ENCODE measurements around the gene MTUS2. TPM values are rescaled to one million over a fixed set of nuclear protein-coding genes. Genes with fewer than 3 reads are reported as not detected.

MTUS2 gene
- total RNA-seq, 2 donors from 2014 or later: not detected

GRCh38 chr13:29534083-29534482 is 713.9 kb downstream of the MTUS2 start:
- DNase-seq (ENCODE audit: low spot score in 2 of 2): no peak

GRCh38 chr13:29535663-29536655 is 715.8 kb downstream of the MTUS2 start:
- peaks cover 10 to 14% of the 10 kb centered on the region in 2 donors for H3K36me3 Mint-ChIP-seq

More at GRCh38 chr13:29534083-29534482, 713.9 kb downstream of the MTUS2 start:
- no peak for ATAC-seq
- Mint-ChIP-seq H3K36me3 (peaks cover 19 to 20% of the 10 kb centered on the region in 2 donors), H3K9me3 (no peaks in the 10 kb centered on the region), H3K27ac (peak overlapping the region; percentile 4 to 37)

GRCh38 chr13:29536853-29537252 is 716.7 kb downstream of the MTUS2 start:
- no peak for DNase-seq (ENCODE audit: low spot score in 2 of 2)
- no peak for ATAC-seq
- no peaks in the 10 kb centered on the region for H3K9me3 Mint-ChIP-seq
- peak overlapping the region in 1 of 2 donors; percentile 57 for H3K27ac Mint-ChIP-seq
- peaks cover 11 to 16% of the 10 kb centered on the region in 2 donors for H3K36me3 Mint-ChIP-seq

More at GRCh38 chr13:29535663-29536655, 715.8 kb downstream of the MTUS2 start:
- Mint-ChIP-seq H3K9me3 (no peaks in the 10 kb centered on the region), H3K27ac (peak overlapping the region; percentile 7 to 83)
- no peak for ATAC-seq
- no peak for DNase-seq (ENCODE audit: low spot score in 2 of 2)

GRCh38 chr13:29537736-29538651 is 717.9 kb downstream of the MTUS2 start:
- ATAC-seq (no peak), DNase-seq (ENCODE audit: low spot score in 2 of 2) (no peak)
- Mint-ChIP-seq H3K27ac (peak overlapping the region; percentile 10 to 69), H3K36me3 (peaks cover 4 to 11% of the 10 kb centered on the region in 2 donors), H3K9me3 (no peaks in the 10 kb centered on the region)

GRCh38 chr13:29538652-29539040 is 718.5 kb downstream of the MTUS2 start:
- H3K9me3 Mint-ChIP-seq: no peaks in the 10 kb centered on the region
- H3K27ac Mint-ChIP-seq: peak overlapping the region; percentile 53 to 69
- no peak for ATAC-seq
- peaks cover 4 to 11% of the 10 kb centered on the region in 2 donors for H3K36me3 Mint-ChIP-seq
- DNase-seq (ENCODE audit: low spot score in 2 of 2): no peak

- no peaks in the 10 kb centered on the region for H3K9me3 Mint-ChIP-seq
- H3K36me3 Mint-ChIP-seq: peaks cover 4 to 11% of the 10 kb centered on the region in 2 donors
- no peak for ATAC-seq
- no peak for DNase-seq (ENCODE audit: low spot score in 2 of 2)
- peak overlapping the region in 1 of 2 donors; percentile 53 for H3K27ac Mint-ChIP-seq
Observed at GRCh38 chr13:29539856-29540255, 719.7 kb downstream of the MTUS2 start.

GRCh38 chr13:29540334-29540733 is 720.2 kb downstream of the MTUS2 start:
- DNase-seq (ENCODE audit: low spot score in 2 of 2) (no peak), ATAC-seq (no peak)
- Mint-ChIP-seq H3K36me3 (peaks cover 4 to 11% of the 10 kb centered on the region in 2 donors), H3K27ac (peak overlapping the region in 1 of 2 donors; percentile 52), H3K9me3 (no peaks in the 10 kb centered on the region)

- H3K9me3 Mint-ChIP-seq: no peaks in the 10 kb centered on the region
- peak overlapping the region in 1 of 2 donors; percentile 52 for H3K27ac Mint-ChIP-seq
- DNase-seq (ENCODE audit: low spot score in 2 of 2): no peak
- peaks cover 4 to 13% of the 10 kb centered on the region in 2 donors for H3K36me3 Mint-ChIP-seq
- ATAC-seq: no peak
Observed at GRCh38 chr13:29540799-29541198, 720.7 kb downstream of the MTUS2 start.

GRCh38 chr13:29541400-29541799 is 721.3 kb downstream of the MTUS2 start:
- Mint-ChIP-seq H3K36me3 (peaks cover 4 to 15% of the 10 kb centered on the region in 2 donors), H3K9me3 (no peaks in the 10 kb centered on the region), H3K27ac (peak overlapping the region in 1 of 2 donors; percentile 52)
- no peak for DNase-seq (ENCODE audit: low spot score in 2 of 2)
- peak; percentile 32 to 79 for ATAC-seq

GRCh38 chr13:29542381-29542780 is 722.2 kb downstream of the MTUS2 start:
- ATAC-seq (no peak), DNase-seq (ENCODE audit: low spot score in 2 of 2) (no peak)
- Mint-ChIP-seq H3K27ac (peak overlapping the region; percentile 50 to 61), H3K9me3 (no peaks in the 10 kb centered on the region), H3K36me3 (peaks cover 4 to 15% of the 10 kb centered on the region in 2 donors)

GRCh38 chr13:29543230-29544215 is 723.4 kb downstream of the MTUS2 start:
- peaks cover 9 to 10% of the 10 kb centered on the region in 2 donors for H3K36me3 Mint-ChIP-seq
- ATAC-seq (peak; percentile 77 to 94), DNase-seq (ENCODE audit: low spot score in 2 of 2) (peak in 1 of 2 donors; percentile 55)
- H3K9me3 Mint-ChIP-seq: no peaks in the 10 kb centered on the region
- H3K27ac Mint-ChIP-seq: peak overlapping the region; percentile 50 to 61

- Mint-ChIP-seq H3K36me3 (peaks cover 16 to 17% of the 10 kb centered on the region in 2 donors), H3K27ac (peak overlapping the region; percentile 38 to 77), H3K9me3 (no peaks in the 10 kb centered on the region)
- DNase-seq (ENCODE audit: low spot score in 2 of 2) (no peak), ATAC-seq (no peak)
Observed at GRCh38 chr13:29545988-29546387, 725.8 kb downstream of the MTUS2 start.

GRCh38 chr13:29546662-29547061 is 726.5 kb downstream of the MTUS2 start:
- Mint-ChIP-seq H3K9me3 (no peaks in the 10 kb centered on the region), H3K27ac (peak overlapping the region in 1 of 2 donors; percentile 77), H3K36me3 (peaks cover 18 to 20% of the 10 kb centered on the region in 2 donors)
- no peak for ATAC-seq
- no peak for DNase-seq (ENCODE audit: low spot score in 2 of 2)

- Mint-ChIP-seq H3K9me3 (no peaks in the 10 kb centered on the region), H3K27ac (peak overlapping the region in 1 of 2 donors; percentile 62), H3K36me3 (peaks cover 18 to 20% of the 10 kb centered on the region in 2 donors)
- no peak for DNase-seq (ENCODE audit: low spot score in 2 of 2)
- ATAC-seq: no peak
Observed at GRCh38 chr13:29547153-29547552, 727.0 kb downstream of the MTUS2 start.

GRCh38 chr13:29548722-29549121 is 728.6 kb downstream of the MTUS2 start:
- ATAC-seq: no peak
- DNase-seq (ENCODE audit: low spot score in 2 of 2): no peak
- peak overlapping the region in 1 of 2 donors; percentile 84 for H3K27ac Mint-ChIP-seq

More at GRCh38 chr13:29548722-29549121, 728.6 kb downstream of the MTUS2 start:
- H3K9me3 Mint-ChIP-seq: no peaks in the 10 kb centered on the region
- peaks cover 29 to 31% of the 10 kb centered on the region in 2 donors for H3K36me3 Mint-ChIP-seq
